Measurements from ENCODE around the gene ANKLE2.

ANKLE2 gene

DNA sequence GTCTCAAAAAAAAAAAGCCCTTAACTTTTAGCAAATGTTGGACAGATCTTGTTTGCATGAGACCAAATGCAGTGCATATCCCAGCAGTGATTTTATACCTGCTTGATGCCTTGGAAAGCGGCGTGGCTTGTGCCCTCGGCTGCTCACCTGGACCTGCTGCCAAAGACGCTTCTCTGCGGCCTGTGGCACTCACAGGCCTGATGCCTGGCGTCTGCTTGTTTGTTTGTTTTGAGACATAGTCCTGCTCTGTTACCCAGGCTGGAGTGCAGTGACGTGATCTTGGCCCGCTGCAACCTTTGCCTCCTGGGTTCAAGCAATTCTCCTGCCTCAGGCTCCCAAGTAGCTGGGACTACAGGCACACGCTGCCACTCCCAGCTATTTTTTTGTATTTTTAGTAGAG, 45.8 kb downstream of the ANKLE2 start:
- DNase-seq (ENCODE audit: low read depth): no peak
- H3K4me3 ChIP-seq (ENCODE audit: low read length): no peak overlapping the region
- TF ChIP-seq, protein P1, sequence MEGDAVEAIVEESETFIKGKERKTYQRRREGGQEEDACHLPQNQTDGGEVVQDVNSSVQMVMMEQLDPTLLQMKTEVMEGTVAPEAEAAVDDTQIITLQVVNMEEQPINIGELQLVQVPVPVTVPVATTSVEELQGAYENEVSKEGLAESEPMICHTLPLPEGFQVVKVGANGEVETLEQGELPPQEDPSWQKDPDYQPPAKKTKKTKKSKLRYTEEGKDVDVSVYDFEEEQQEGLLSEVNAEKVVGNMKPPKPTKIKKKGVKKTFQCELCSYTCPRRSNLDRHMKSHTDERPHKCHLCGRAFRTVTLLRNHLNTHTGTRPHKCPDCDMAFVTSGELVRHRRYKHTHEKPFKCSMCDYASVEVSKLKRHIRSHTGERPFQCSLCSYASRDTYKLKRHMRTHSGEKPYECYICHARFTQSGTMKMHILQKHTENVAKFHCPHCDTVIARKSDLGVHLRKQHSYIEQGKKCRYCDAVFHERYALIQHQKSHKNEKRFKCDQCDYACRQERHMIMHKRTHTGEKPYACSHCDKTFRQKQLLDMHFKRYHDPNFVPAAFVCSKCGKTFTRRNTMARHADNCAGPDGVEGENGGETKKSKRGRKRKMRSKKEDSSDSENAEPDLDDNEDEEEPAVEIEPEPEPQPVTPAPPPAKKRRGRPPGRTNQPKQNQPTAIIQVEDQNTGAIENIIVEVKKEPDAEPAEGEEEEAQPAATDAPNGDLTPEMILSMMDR (IDR thresholded peaks at IDR 0.05; ENCODE audit: insufficient read depth, low read depth, low read length, missing control alignments): no peak

DNA sequence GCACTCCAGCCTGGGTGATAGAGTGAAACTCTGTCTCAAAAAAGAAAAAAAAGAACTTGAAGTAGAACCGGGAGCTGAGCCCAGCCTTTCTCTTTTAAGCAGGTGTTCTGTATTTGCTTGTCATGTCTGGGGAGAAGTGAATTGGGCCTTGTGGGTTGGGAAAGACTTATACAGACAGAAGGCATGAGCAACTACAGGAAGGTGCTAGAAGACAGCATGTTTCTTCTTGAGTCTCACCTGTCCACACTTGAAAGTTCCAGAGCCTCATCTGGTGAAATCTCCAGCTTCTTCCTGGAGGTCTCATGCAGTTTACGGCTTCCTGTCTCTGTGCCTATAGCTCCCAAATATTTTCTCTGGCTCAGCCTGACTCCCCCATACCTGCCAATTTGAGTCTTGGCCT, 48.5 kb downstream of the ANKLE2 start:
- TF ChIP-seq, protein P1 (IDR thresholded peaks at IDR 0.05; ENCODE audit: insufficient read depth, low read depth, low read length, missing control alignments): no peak
- peak; percentile 95 for DNase-seq (ENCODE audit: low read depth)
- H3K4me3 ChIP-seq (ENCODE audit: low read length): no peak overlapping the region

DNA sequence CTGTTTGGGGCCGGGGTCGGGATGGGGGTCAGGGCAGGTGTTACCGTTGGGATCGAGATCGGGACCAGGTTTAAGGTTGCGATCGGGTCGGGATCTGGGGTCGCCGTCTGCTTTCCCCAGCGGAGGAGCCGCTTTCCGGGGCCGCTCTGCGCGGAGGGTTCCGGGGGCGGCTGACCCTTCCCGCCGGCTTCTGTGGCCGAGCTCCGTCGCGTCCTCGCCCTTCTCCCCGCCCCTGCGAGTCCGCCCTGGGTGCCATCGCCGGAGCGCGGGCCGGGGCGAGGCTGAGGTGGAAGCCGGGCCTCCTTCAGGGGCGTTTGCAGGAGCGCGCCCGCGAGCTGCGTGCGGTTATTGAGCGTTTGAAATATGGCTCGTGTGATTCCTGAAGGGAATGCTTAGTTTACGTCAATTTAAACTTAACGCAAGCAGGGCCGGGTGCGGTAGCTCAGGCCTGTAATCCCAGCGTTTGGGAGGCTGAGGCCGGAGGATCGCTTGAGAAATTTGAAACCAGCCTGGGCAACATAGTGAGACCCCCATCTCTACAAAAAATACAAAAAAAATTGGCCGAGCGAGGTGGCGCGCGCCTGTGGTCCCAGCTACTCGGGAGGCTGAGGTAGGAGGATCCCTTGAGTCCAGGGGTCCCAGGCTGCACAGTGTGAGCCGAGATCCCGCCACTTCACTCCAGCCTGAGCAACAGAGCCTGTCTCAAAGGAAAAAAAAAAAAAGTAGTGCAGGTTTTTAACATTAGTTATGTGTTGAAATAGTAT, 50.4 kb downstream of the ANKLE2 start:
- TF ChIP-seq, protein P1 (IDR thresholded peaks at IDR 0.05; ENCODE audit: insufficient read depth, low read depth, low read length, missing control alignments): no peak
- H3K4me3 ChIP-seq (ENCODE audit: low read length): peak overlapping the region; percentile 72
- peak; percentile 39 for DNase-seq (ENCODE audit: low read depth)

DNA sequence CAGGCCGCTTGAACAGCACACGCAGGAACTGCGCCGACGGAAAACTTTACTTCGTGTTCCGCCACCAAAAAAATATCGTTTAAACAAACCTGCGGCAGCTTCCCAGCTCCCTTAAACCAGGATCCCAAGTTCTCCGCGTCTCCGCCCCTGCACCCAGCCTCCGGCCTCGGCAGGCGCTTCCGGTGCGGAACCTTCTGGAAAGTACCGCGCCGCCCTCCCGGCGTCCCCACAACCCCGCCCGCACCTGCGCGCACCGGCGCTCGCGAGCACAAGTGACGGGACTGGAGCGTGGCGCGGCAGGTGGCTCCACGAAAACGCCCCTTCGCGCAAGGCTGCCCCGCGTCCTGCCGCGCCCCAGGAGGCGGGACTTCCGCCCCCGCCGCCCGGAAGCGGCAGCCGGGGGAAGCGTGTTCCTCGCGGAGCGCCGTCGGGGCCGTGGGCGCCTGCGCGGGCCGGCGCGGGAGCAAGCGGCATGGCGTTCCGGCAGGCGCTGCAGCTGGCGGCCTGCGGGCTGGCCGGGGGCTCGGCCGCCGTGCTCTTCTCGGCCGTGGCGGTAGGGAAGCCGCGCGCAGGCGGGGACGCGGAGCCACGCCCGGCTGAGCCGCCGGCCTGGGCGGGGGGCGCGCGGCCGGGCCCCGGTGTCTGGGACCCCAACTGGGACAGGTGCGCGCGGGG, 51.1 kb downstream of the ANKLE2 start, which contains the start of gene PGAM5:
TSS of gene PGAM5 (plus strand) at position 438 of the 675 bp plus-strand sequence. CDS start at position 473, 35 bp downstream.
- peak within 1 kb of the TSS; percentile 72 for H3K4me3 ChIP-seq (ENCODE audit: low read length)
- peak; percentile 95 for DNase-seq (ENCODE audit: low read depth)
- TF ChIP-seq, protein P1 (IDR thresholded peaks at IDR 0.05; ENCODE audit: insufficient read depth, low read depth, low read length, missing control alignments): no peak

DNA sequence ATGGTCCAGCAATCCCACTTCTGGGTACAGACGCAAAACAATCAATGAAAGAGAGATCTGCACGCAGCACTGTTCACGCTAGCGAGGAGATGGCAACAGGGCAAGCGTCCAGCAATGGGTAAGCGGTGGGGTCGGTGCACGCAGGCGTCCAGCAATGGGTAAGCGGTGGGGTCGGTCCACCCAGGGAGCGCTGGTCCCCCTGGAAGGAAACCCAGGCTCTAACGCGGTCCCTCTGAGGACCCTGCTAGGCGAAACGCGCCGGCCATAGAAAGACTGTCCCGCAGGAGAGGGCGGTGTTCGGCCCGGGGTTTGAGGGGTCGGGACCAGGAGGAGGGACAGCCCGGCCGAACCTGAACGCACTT, 51.6 kb downstream of the ANKLE2 start:
- H3K4me3 ChIP-seq (ENCODE audit: low read length): peak overlapping the region; percentile 72
- TF ChIP-seq, protein P1 (IDR thresholded peaks at IDR 0.05; ENCODE audit: insufficient read depth, low read depth, low read length, missing control alignments): no peak
- DNase-seq (ENCODE audit: low read depth): no peak

DNA sequence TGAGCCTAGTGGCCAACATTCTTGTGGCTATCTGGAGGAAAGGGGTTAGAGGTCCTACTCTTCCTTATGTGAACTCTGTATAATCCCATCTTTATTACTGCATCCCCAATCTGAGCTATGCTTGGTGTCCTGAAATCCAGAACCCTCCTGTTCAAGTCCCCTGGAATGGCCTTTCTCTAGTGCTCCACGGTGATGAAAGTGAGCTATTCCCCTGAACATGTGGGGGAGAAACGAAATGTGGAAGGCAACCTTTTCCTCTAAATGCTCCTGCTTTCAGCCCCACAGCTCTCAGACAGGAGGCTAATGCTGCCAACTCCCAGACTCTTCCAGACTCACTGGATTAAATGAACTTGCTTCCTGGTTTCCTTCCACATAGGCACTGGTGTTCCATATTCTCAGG, 53.5 kb downstream of the ANKLE2 start:
- no peak overlapping the region for H3K4me3 ChIP-seq (ENCODE audit: low read length)
- TF ChIP-seq, protein P1 (IDR thresholded peaks at IDR 0.05; ENCODE audit: insufficient read depth, low read depth, low read length, missing control alignments): no peak
- no peak for DNase-seq (ENCODE audit: low read depth)

Data from epithelial cell of esophagus (primary cell).